ENCODE data around the gene MS4A6A.

Gene MS4A6A

GRCh38 chr11:60127311-60127811 is 55.5 kb downstream of the MS4A6A start:
- DNase-seq: no peak

GRCh38 chr11:60125956-60126585 is 56.8 kb downstream of the MS4A6A start:
- no peak for DNase-seq

GRCh38 chr11:60124802-60125432 is 58.0 kb downstream of the MS4A6A start:
- DNase-seq: no peak
